ENCODE measurements around the gene MAFF.
"Not testable (repeated sequence)": the region's sequence is repeated elsewhere in the genome, so short reads cannot be mapped to it uniquely, and the experiment has no call there.

DNA sequence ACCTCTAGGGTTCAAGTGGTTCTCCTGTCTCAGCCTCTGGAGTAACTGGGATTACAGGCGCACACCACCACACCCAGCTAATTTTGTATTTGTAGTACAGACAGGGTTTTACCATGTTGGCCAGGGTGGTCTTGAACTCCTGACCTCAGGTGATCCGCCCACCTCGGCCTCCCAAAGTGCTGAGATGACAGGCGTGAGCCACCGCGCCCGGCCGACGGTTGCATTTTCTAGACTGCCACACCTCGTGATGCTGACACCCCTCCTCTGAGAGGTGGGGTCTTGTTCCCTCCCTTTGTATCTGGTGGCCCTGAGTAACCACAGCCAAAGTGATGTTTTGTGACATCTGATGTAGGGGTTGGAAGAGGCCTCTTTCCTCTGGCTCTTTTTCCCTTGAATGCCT is 32.1 kb downstream of the MAFF start:
- TF ChIP-seq CTCF, POLR2A (IDR thresholded peaks at IDR 0.05): not testable (repeated sequence)
